WTC11 (cell line): Measurements from ENCODE around the gene BCLAF1. TPM values are rescaled to one million over a fixed set of nuclear protein-coding genes. Genes with fewer than 3 reads are reported as not detected.
"Not testable (repeated sequence)": the region's sequence is repeated elsewhere in the genome, so short reads cannot be mapped to it uniquely, and the experiment has no call there.

ENCODE experiments used
- ATAC-seq: fragments of 200-7000 bp; cut with Tn5 transposase; 2 replicates; pipeline ENCODE4 v1.10.0; 2021; ENCODE audit warnings: mild to moderate bottlenecking, moderate library complexity
- CTCF ChIA-PET: fragments of 300-600 bp; sonication (Branson Sonifier 250); formaldehyde crosslinking; loops from one replicate; lab custom pipeline; 2021; ENCODE audit warnings: antibody characterized with exemption; lab: Charles Lee
- POLR2A ChIA-PET: fragments of 350-600 bp; sonication (Branson Sonifier 250); formaldehyde crosslinking; loops from one replicate; lab custom pipeline; 2021; ENCODE audit warnings: antibody characterized with exemption; lab: Charles Lee
- DNase-seq: peaks from one replicate; pipeline ENCODE4 v3.0.0; 2021; ENCODE audit warnings: low spot score
- H3K27ac Mint-ChIP-seq: 2 replicates; pipeline ENCODE4 v1.8.0; 2021; ENCODE audit warnings: mixed read lengths
- H3K27me3 Mint-ChIP-seq: 2 replicates; pipeline ENCODE4 v1.8.0; 2021; ENCODE audit warnings: low read depth, mild to moderate bottlenecking, moderate library complexity, mixed read lengths
- H3K36me3 Mint-ChIP-seq: 2 replicates; pipeline ENCODE4 v1.8.0; 2021; ENCODE audit warnings: mixed read lengths
- H3K4me1 Mint-ChIP-seq: 2 replicates; pipeline ENCODE4 v1.8.0; 2022; ENCODE audit warnings: mixed read lengths
- H3K4me3 Mint-ChIP-seq: 2 replicates; pipeline ENCODE4 v1.8.0; 2021; ENCODE audit warnings: mild to moderate bottlenecking, moderate library complexity, mixed read lengths
- H3K9me3 Mint-ChIP-seq: 2 replicates; pipeline ENCODE4 v1.8.0; 2021; ENCODE audit warnings: mixed read lengths
- ATF2 ChIP-seq: sonication (generic); formaldehyde crosslinking; IDR thresholded peaks from 2 replicates; pipeline ENCODE4 v1.8.1; 2022; ENCODE audit warnings: low read depth, missing genetic modification reagents, borderline replicate concordance
- CTCF ChIP-seq: fragments of 200-600 bp; IDR thresholded peaks from 2 replicates; pipeline ENCODE4 v1.8.0; 2022; ENCODE audit warnings: antibody characterized with exemption
- ESRRA ChIP-seq: sonication (generic); formaldehyde crosslinking; IDR thresholded peaks from 2 replicates; pipeline ENCODE4 v1.8.1; 2022; ENCODE audit warnings: mild to moderate bottlenecking, missing genetic modification reagents, borderline replicate concordance
- FOXJ3 ChIP-seq: sonication (generic); formaldehyde crosslinking; IDR thresholded peaks from 2 replicates; pipeline ENCODE4 v1.9.0; 2021; ENCODE audit warnings: missing genetic modification reagents, mild to moderate bottlenecking, borderline replicate concordance
- FOXP1 ChIP-seq: sonication (generic); formaldehyde crosslinking; IDR thresholded peaks from 2 replicates; pipeline ENCODE4 v1.8.0; 2022; ENCODE audit warnings: missing genetic modification reagents, mild to moderate bottlenecking, moderate library complexity, borderline replicate concordance
- GTF2I ChIP-seq: fragments of 250-450 bp; sonication (Bioruptor Pico); conservative IDR thresholded peaks from 2 replicates; pipeline ENCODE4 v1.4.0; 2021; ENCODE audit warnings: mild to moderate bottlenecking
- JUN ChIP-seq: sonication (generic); formaldehyde crosslinking; IDR thresholded peaks from 2 replicates; pipeline ENCODE4 v1.8.0; 2023; ENCODE audit warnings: mild to moderate bottlenecking, missing genetic modification reagents
- NFYB ChIP-seq: sonication (generic); formaldehyde crosslinking; conservative IDR thresholded peaks from 2 replicates; pipeline ENCODE4 v1.8.0; 2022; ENCODE audit warnings: low read depth, missing genetic modification reagents
- RORB ChIP-seq: fragments of 250-450 bp; sonication (Bioruptor Pico); IDR thresholded peaks from 2 replicates; pipeline ENCODE4 v1.9.0; 2021; ENCODE audit warnings: mild to moderate bottlenecking
- USF1 ChIP-seq: sonication (generic); formaldehyde crosslinking; IDR thresholded peaks from 2 replicates; pipeline ENCODE4 v1.8.0; 2022; ENCODE audit warnings: mild to moderate bottlenecking, missing genetic modification reagents
- USF2 ChIP-seq: sonication (generic); formaldehyde crosslinking; IDR thresholded peaks from 2 replicates; pipeline ENCODE4 v1.8.1; 2023; ENCODE audit warnings: mild to moderate bottlenecking, missing genetic modification reagents, moderate library complexity
- ZNF121 ChIP-seq: sonication (generic); formaldehyde crosslinking; IDR thresholded peaks from 2 replicates; pipeline ENCODE4 v1.8.0; 2023; ENCODE audit warnings: missing genetic modification reagents
- ZNF232 ChIP-seq: sonication (generic); formaldehyde crosslinking; IDR thresholded peaks from 2 replicates; pipeline ENCODE4 v1.8.0; 2022; ENCODE audit warnings: mild to moderate bottlenecking, missing genetic modification reagents
- total RNA-seq: library from RNA; stranded (reverse); gene quantifications from 3 replicates; pipeline ENCODE4 v1.2.3, GENCODE V29; 2021

Gene BCLAF1
- total RNA-seq, 1 experiment from 2014 or later = 184 TPM

GRCh38 chr6:136309729-136310311, 20.2 kb upstream of the BCLAF1 start (continued):
- no peak for TF ChIP-seq FOXJ3 (CRISPR knock-in tag)

GRCh38 chr6:136309171-136309570, 19.5 kb upstream of the BCLAF1 start:
- peaks cover 3% of the 10 kb centered on the region; the same call in 1 of the 2 replicates for H3K4me1 Mint-ChIP-seq
- DNase-seq = no peak
- no peak for ATAC-seq
- no peaks in the 10 kb centered on the region for H3K36me3 Mint-ChIP-seq
- H3K4me3 Mint-ChIP-seq = no peak overlapping the region
- no peaks in the 10 kb centered on the region for H3K9me3 Mint-ChIP-seq
- TF ChIP-seq ATF2 (CRISPR knock-in tag) (no peak), JUN (CRISPR knock-in tag) (no peak)
- H3K27me3 Mint-ChIP-seq = no peaks in the 10 kb centered on the region; the same call in 1 of the 2 replicates
- no peak overlapping the region for H3K27ac Mint-ChIP-seq
- ChIA-PET POLR2A (no interaction called here), CTCF (no interaction called here)

- DNase-seq, ATAC-seq, H3K36me3 Mint-ChIP-seq, H3K4me3 Mint-ChIP-seq, H3K9me3 Mint-ChIP-seq, H3K27ac Mint-ChIP-seq, H3K27me3 Mint-ChIP-seq, POLR2A ChIA-PET, CTCF ChIA-PET, H3K4me1 Mint-ChIP-seq: not testable (repeated sequence)
Measured at GRCh38 chr6:136308469-136308868, 18.8 kb upstream of the BCLAF1 start.

GRCh38 chr6:136307351-136307750, 17.7 kb upstream of the BCLAF1 start:
- no peak overlapping the region for H3K27ac Mint-ChIP-seq
- TF ChIP-seq ZNF232 (no peak), CTCF (no peak), GTF2I (CRISPR knock-in tag) (no peak), FOXP1 (CRISPR knock-in tag) (no peak), RORB (CRISPR knock-in tag) (no peak), ESRRA (CRISPR knock-in tag) (no peak), ZNF121 (CRISPR knock-in tag) (no peak), USF2 (CRISPR knock-in tag) (no peak), NFYB (CRISPR knock-in tag) (no peak), JUN (CRISPR knock-in tag) (no peak), USF1 (CRISPR knock-in tag) (no peak)
- ChIA-PET POLR2A (no interaction called here), CTCF (no interaction called here)
- no peaks in the 10 kb centered on the region for H3K36me3 Mint-ChIP-seq
- H3K4me1 Mint-ChIP-seq = peaks cover 3% of the 10 kb centered on the region; the same call in 1 of the 2 replicates
- DNase-seq (no peak), ATAC-seq (no peak)
- H3K4me3 Mint-ChIP-seq = no peak overlapping the region
- H3K27me3 Mint-ChIP-seq = no peaks in the 10 kb centered on the region
- H3K9me3 Mint-ChIP-seq = peaks cover 9% of the 10 kb centered on the region; the same call in 1 of the 2 replicates
